Gastroesophageal sphincter (tissue), 4 donors: ENCODE measurements around the gene SUPT3H. TPM values are rescaled to one million over a fixed set of nuclear protein-coding genes. Genes with fewer than 3 reads are reported as not detected.

Experiments
- ATAC-seq: fragments of 150-250 bp; one replicate; pipeline ENCODE4 v1.9.1; 2016; ENCODE audit warnings: mild to moderate bottlenecking, moderate library complexity
- H3K27ac ChIP-seq, 4 donors: fragments of 200-600 bp; sonication (generic) in 3 of 4; 1 replicate in 3 of 4; 2 replicates in 1 of 4; pipeline ENCODE4 v1.5.1; 2016 to 2019
- H3K27me3 ChIP-seq: fragments of 200-600 bp; sonication (generic); one replicate; pipeline ENCODE4 v1.5.1; 2019
- H3K36me3 ChIP-seq, 2 donors: fragments of 200-600 bp; sonication (generic); one replicate each; pipeline ENCODE4 v1.5.1; 2019; ENCODE audit warnings: control low read depth in 1 of 2
- H3K4me1 ChIP-seq, 3 donors: fragments of 200-600 bp; sonication (generic); 1 replicate in 2 of 3; 2 replicates in 1 of 3; pipeline ENCODE4 v1.5.1; 2016 to 2019; ENCODE audit warnings: control low read depth in 2 of 3
- H3K4me3 ChIP-seq, 2 donors: fragments of 200-600 bp; sonication (generic); one replicate each; pipeline ENCODE4 v1.5.1; 2019; ENCODE audit warnings: mild to moderate bottlenecking in 1 of 2, moderate library complexity in 1 of 2
- H3K9me3 ChIP-seq, 3 donors: fragments of 200-600 bp; sonication (generic); one replicate each; pipeline ENCODE4 v1.5.1; 2017 to 2019; ENCODE audit warnings: control low read depth in 2 of 3
- EP300 ChIP-seq: sonication (generic); formaldehyde crosslinking; IDR thresholded peaks from one replicate; pipeline ENCODE4 v1.6.1; 2017; ENCODE audit warnings: antibody characterized with exemption, mild to moderate bottlenecking
- POLR2A ChIP-seq, 2 donors: fragments of 450-650 bp; IDR thresholded peaks; one replicate each; pipeline ENCODE4 v1.6.1; 2017; ENCODE audit warnings: antibody characterized with exemption in 2 of 2, mild to moderate bottlenecking in 2 of 2, moderate library complexity in 1 of 2
- POLR2AphosphoS5 ChIP-seq: sonication (generic); formaldehyde crosslinking; IDR thresholded peaks from one replicate; pipeline ENCODE4 v1.6.1; 2017; ENCODE audit warnings: antibody characterized with exemption
- WGBS, 2 donors: methylation state at CpG; one replicate each; pipeline ENCODE4 v1.1.5; 2018; ENCODE audit warnings: low coverage in 1 of 2; 5-methylcytosine and 5-hydroxymethylcytosine counted together
- total RNA-seq, 4 donors: library from RNA; depleted of rRNA; stranded (reverse); fragments of >200 nt; gene quantifications; one replicate each; pipeline ENCODE4 v1.1.0, GENCODE V29; 2016
- TF ChIP-seq, protein P1 (sequence below), 4 experiments: fragments of 200-600 bp in 2 of 4; fragments of 450-650 bp in 2 of 4; sonication (generic) in 1 of 4; IDR thresholded peaks; one replicate each; pipeline ENCODE4 v1.5.1; 2017 to 2019; ENCODE audit warnings: antibody characterized with exemption in 4 of 4, mild to moderate bottlenecking in 2 of 4, moderate library complexity in 2 of 4

SUPT3H gene
- total RNA-seq, 4 donors from 2014 or later = 3.6 to 13.1 (median 7.6) TPM

- H3K36me3 ChIP-seq = no peaks in the 10 kb centered on the region
- no peak for TF ChIP-seq EP300
- TF ChIP-seq, protein P1, sequence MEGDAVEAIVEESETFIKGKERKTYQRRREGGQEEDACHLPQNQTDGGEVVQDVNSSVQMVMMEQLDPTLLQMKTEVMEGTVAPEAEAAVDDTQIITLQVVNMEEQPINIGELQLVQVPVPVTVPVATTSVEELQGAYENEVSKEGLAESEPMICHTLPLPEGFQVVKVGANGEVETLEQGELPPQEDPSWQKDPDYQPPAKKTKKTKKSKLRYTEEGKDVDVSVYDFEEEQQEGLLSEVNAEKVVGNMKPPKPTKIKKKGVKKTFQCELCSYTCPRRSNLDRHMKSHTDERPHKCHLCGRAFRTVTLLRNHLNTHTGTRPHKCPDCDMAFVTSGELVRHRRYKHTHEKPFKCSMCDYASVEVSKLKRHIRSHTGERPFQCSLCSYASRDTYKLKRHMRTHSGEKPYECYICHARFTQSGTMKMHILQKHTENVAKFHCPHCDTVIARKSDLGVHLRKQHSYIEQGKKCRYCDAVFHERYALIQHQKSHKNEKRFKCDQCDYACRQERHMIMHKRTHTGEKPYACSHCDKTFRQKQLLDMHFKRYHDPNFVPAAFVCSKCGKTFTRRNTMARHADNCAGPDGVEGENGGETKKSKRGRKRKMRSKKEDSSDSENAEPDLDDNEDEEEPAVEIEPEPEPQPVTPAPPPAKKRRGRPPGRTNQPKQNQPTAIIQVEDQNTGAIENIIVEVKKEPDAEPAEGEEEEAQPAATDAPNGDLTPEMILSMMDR (IDR thresholded peaks at IDR 0.05) = no peak
- no peak for TF ChIP-seq POLR2A (IDR thresholded peaks at IDR 0.05)
- no peak for TF ChIP-seq POLR2AphosphoS5
These were observed 301.4 kb downstream of the SUPT3H start for GRCh38 chr6:45076217-45076930.

DNA sequence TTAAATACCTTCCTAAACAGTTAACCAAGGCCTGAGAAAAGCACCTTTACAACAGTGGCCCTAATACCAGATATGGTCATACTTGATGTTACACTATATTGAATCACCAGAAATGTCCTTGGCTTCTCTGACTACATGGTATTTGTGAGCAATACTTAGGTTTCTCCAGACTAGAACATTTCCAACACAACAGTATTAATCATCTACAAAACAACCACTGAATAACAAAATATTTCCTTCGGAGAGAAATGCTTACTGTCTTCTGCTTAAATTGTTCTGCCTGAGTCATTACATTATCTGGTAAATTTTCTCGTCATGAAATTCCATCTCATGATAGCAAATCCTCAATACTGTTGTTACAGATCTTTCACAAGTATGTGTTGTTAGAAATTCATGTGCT is 302.5 kb downstream of the SUPT3H start:
- Histone ChIP-seq H3K4me3 (no peak overlapping the region), H3K27me3 (no peaks in the 10 kb centered on the region), H3K27ac (no peak overlapping the region), H3K36me3 (no peaks in the 10 kb centered on the region), H3K4me1 (no peaks in the 10 kb centered on the region), H3K9me3 (peaks cover 0 to 17% (median 2%) of the 10 kb centered on the region in 3 donors)
- no peak for ATAC-seq
- no peak for TF ChIP-seq EP300
- TF ChIP-seq, protein P1 (IDR thresholded peaks at IDR 0.05) = no peak
- no peak for TF ChIP-seq POLR2AphosphoS5
- no peak for TF ChIP-seq POLR2A (IDR thresholded peaks at IDR 0.05)
- WGBS, 2 donors = 12 to 46% methylated on average over 2 of the region's 2 CpGs

More at GRCh38 chr6:45076217-45076930, 301.4 kb downstream of the SUPT3H start:
- Histone ChIP-seq H3K9me3 (peaks cover 0 to 17% (median 2%) of the 10 kb centered on the region in 3 donors), H3K4me3 (no peak overlapping the region), H3K27ac (no peak overlapping the region), H3K27me3 (no peaks in the 10 kb centered on the region), H3K4me1 (no peaks in the 10 kb centered on the region)
- WGBS, 2 donors = 78 to 96% methylated on average over 1 to 2 of the region's 2 CpGs
- ATAC-seq = no peak

DNA sequence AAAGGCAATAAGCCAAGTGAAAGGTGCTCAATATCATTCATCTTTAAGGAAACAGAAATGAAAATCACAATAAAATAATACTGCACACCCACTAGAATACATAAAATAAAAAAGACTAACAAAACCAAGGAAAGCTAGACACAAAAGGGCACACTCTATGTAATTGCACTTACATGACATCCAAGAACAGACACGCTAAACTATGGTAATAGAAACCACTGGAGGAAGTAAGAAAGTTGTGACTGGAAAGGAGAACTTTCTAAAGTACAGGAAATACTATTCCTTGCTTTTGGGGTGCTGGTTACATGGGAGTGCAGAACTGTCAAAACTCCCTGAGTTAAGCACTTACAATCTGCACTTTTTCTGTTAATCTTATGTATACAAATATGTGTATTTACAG is 303.3 kb downstream of the SUPT3H start:
- Histone ChIP-seq H3K4me1 (no peaks in the 10 kb centered on the region), H3K27ac (no peak overlapping the region), H3K36me3 (no peaks in the 10 kb centered on the region), H3K27me3 (no peaks in the 10 kb centered on the region), H3K4me3 (no peak overlapping the region), H3K9me3 (peaks cover 0 to 16% (median 2%) of the 10 kb centered on the region in 3 donors)
- WGBS, 2 donors = 77 to 95% methylated on average over 1 of the region's 1 CpG
- no peak for ATAC-seq
- TF ChIP-seq EP300 (no peak), POLR2AphosphoS5 (no peak), POLR2A (IDR thresholded peaks at IDR 0.05) (no peak)
- TF ChIP-seq, protein P1 (IDR thresholded peaks at IDR 0.05) = no peak

DNA sequence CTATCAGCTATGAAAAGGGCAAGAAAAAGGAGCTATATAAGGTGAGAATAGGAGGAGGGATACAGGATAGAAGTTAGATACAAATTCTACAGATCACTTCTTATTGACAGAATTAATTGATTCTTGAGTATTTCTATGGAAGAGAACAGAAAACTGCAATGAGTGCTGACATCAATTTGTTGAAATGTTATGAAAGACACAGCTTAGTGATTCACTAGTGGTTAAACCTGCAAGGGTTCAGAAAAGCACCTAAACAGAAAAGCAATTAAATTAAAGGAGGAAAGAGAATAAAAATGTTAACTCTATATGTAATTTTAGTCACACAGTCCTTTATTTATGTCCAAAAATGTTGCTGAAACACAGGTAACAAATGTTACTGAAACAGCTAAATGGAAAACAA is 304.0 kb downstream of the SUPT3H start:
- TF ChIP-seq POLR2AphosphoS5 (no peak), EP300 (no peak), POLR2A (IDR thresholded peaks at IDR 0.05) (no peak)
- Histone ChIP-seq H3K4me3 (no peak overlapping the region), H3K27me3 (no peaks in the 10 kb centered on the region), H3K27ac (no peak overlapping the region), H3K9me3 (peaks cover 0 to 10% (median 2%) of the 10 kb centered on the region in 3 donors), H3K36me3 (no peaks in the 10 kb centered on the region), H3K4me1 (no peaks in the 10 kb centered on the region)
- no peak for ATAC-seq

- Histone ChIP-seq H3K4me3 (no peak overlapping the region), H3K36me3 (no peaks in the 10 kb centered on the region), H3K4me1 (no peaks in the 10 kb centered on the region), H3K27me3 (no peaks in the 10 kb centered on the region), H3K9me3 (peaks cover 0 to under 1% (median 0%) of the 10 kb centered on the region in 3 donors), H3K27ac (no peak overlapping the region)
- no peak for TF ChIP-seq POLR2A (IDR thresholded peaks at IDR 0.05)
- no peak for ATAC-seq
- 74 to 87% methylated on average over 3 of the region's 3 CpGs for WGBS, 2 donors
These were observed 305.1 kb downstream of the SUPT3H start for GRCh38 chr6:45072673-45073072.

DNA sequence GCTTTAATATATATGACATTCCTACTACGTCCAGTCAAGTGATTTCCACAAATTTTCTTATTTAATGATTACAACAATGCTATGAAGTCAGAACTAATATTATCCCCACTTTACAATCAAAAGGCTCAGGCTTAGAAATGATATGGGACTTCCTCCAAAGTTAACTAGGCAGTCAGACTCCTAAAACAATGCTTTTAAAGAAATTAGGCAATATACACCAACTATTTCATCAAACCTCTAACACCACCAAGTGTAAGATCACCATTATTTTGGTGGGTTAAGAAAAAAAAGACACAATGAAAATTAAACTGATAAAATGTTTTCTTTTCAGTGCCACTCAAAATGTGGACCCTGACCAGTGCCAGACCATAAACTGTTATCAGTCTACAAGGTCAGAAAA is 305.7 kb downstream of the SUPT3H start:
- H3K4me3 ChIP-seq = no peak overlapping the region
- no peaks in the 10 kb centered on the region for H3K36me3 ChIP-seq
- WGBS, 2 donors = 80 to 89% methylated on average over 1 of the region's 1 CpG
- no peaks in the 10 kb centered on the region for H3K4me1 ChIP-seq
- no peak for ATAC-seq
- no peaks in the 10 kb centered on the region for H3K9me3 ChIP-seq
- TF ChIP-seq, protein P1 (IDR thresholded peaks at IDR 0.05) = no peak
- TF ChIP-seq POLR2A (IDR thresholded peaks at IDR 0.05) = no peak
- TF ChIP-seq EP300 = no peak
- TF ChIP-seq POLR2AphosphoS5 = no peak
- no peaks in the 10 kb centered on the region for H3K27me3 ChIP-seq
- no peak overlapping the region for H3K27ac ChIP-seq
